Measurements from ENCODE around the gene PLXNA4.

Gene PLXNA4

DNA sequence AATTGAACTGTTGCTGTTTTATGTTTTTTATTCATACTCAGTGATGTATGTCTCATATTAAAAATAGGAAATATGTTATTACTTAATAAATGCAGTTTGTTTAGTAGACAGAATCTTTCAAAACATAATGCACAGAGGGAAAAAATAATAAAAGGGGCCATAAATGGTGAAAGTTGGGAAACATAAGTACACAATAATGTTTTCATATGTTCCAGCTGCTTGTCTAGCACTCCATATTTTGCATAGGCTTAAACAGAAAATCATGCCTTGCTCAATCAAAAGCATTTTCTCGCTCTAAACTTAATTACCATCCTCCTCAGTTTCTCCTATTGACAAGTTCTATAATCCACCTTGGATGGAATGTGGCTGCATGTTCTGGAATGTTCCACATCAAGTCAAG is 333.2 kb downstream of the PLXNA4 start:
- no peak for DNase-seq (ENCODE audit: low read depth in 2 of 2)

DNA sequence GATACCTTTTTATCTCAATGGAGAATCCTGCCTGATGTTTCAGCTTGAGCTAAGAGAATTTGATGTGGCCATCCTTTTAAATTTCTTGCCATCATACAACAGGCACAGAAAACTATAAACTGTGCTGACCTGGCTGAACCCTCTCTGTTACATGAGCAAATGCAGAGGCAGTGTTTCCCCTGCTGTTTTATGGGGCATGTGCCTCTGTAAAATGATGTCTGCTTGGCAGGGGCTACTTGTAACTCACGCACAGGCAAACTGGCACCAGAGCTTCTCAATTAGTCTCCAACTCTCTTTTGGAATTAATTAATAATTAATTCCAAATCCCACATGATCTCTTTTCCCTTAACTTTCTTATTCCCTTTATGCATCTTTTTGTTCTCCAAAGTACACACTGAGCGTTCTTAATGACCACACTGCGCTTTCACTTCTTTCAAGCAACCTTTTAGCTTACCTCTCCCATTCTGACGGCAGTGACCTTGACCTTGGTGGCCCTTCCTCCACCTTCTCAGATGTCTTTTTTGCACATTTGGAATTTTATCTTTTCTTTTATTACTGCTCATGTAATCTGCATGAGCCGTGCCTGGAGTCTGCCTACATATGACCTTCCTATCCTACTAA is 334.0 kb downstream of the PLXNA4 start:
- DNase-seq (ENCODE audit: low read depth in 2 of 2), result no peak

DNA sequence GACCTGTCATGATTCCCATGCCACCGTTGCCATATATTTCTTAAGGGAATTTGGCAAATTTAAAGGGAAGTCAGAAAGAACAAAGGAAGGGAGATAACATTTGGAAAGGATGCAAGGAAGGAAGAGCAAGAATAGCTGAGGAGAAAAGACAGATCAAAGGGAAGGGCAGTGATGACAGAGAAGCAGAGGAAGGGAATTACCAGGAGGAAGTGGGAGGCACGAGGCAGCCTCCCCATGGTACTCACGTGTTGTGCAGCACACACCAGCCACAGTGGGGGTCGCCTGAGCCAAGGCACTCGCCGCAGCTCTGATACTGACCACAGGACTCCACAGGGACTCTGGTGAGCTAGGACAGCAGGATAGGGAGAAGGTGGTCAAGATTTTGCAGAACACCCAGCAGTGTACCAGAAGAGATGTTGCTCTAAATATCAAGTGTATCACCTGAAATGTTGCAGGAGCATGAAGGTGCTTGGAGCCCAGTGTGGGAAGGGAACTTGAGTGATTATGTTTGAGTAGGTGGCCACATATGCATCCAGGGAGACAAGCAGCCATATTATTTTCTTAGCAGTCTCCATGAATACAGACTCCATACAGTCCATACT is 335.3 kb downstream of the PLXNA4 start:
- DNase-seq (ENCODE audit: low read depth in 2 of 2), result no peak

DNA sequence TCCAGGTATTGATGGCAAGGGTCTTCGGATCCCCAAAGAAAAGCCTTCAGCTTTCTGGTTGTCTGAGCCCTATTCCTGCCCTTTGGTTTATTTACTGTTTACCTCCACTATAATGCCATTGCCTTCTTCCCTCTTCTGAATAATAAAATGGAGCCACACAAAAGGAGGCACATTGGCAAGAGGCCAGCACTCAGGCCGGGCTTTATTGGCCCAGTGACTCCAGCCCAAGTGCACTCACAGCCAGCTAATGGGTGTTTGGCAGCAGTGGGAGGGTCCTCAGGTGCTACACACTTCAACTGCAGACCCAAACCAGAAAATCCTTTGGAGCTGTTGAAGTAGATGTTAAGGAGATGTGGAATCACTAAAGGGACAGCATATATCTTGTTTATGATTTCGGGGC is 336.0 kb downstream of the PLXNA4 start:
- no peak for DNase-seq (ENCODE audit: low read depth in 2 of 2)

DNA sequence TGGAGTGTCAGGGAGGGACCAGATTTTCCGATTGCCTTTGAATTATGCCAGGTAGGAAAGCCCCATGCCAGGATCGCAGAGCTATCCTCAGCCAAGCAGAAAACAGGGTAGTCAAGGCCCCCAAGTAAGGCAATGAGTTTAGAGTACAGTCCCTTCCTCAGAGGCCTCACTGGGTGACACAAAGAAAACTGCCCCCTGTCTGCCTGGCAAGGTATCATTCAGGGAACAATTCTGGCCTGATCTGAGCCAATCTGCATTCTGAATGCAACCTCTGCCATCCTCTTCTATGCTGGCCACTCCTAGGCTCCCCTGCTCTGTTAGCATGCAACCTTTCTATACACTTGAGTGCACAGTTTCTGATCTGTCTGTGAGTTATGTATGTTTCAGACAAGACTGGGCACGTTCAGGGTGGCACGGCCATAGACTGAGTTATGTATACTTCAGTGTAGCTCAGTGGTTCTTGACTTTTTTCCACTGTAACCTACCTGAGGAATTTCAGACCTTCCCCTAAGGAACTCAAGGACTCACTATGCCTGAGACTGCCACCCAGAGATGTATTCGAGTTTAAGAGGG is 336.8 kb downstream of the PLXNA4 start:
- DNase-seq (ENCODE audit: low read depth in 2 of 2), result no peak

DNA sequence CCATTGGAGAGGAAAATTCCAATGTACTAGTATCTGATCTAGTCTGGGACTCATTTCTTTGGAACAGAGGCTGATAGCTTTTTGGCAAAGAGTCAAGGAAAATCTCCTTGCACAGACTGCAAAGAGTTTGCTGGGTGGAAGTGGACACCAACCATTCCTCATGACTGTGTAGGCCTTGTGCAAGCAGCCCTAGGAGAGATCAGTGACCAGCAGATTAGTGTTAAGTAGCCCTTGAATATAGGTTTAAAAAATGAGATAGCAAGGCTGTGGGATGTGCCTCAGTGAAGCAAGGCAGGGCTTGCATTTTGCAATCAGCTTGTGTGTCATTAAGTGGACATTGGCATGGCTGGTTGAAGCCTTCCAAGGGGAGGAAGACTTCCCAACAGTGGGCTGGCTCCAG is 341.6 kb downstream of the PLXNA4 start:
- DNase-seq (ENCODE audit: low read depth in 2 of 2), result no peak

DNA sequence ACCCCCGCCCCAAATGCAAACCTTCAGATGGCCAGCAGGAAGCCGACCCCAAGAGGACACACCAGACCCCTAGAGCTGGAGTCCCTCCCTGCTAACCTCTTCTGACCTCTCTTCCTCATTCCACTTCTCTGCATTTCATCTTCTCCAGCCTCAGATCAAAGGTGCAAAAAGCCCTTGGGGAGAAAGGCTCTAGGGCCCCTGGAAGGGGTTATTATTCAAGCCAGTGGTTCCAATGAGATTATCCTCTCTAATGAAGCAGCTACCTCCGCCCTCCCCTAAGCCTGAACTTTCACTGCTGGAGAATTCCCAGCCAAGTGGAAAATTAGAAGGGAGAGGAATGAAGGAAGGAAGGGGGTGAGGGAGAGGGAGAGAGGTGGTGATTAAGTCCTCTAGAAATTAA is 343.9 kb downstream of the PLXNA4 start:
- no peak for DNase-seq (ENCODE audit: low read depth in 2 of 2)

DNA sequence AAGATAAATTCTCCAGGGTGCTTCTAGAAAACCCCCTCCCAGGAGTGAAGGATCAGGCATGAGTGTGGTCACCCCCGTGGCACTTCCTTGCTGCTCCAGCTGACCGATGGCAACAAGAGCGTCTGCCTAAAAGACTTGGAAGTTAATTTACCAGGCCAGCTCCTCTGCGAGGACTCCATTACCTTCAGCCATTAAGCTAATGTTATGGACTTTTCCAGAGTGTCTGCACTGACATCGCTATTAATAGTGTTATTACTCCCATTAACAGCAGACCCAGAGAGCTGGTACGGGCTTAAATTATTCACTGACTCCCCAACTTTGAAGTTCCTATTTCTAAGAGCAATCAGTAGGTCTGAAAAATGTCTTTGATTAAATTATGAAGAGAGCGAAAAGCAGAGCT is 345.8 kb downstream of the PLXNA4 start:
- no peak for DNase-seq (ENCODE audit: low read depth in 2 of 2)

DNA sequence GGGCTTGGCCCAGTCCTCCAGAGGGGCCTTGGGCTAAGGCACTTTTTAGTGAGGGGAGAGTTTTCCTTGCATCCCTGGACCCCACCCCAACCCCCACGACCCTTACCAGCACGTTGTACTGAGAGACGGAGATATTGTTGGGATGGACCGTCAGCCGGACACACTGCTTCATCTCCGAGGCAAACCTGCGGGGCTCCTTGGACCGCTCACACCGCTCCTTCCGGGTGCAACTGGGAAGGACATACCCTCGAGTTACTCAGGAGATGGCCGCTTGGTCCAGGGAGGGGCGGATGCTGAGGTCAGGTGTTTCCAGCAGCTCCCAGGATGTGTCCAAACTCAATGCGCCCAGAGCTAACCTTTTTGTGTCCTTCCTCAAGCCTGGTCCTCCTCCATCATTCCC is 348.0 kb downstream of the PLXNA4 start:
- DNase-seq (ENCODE audit: low read depth in 2 of 2), result no peak

DNA sequence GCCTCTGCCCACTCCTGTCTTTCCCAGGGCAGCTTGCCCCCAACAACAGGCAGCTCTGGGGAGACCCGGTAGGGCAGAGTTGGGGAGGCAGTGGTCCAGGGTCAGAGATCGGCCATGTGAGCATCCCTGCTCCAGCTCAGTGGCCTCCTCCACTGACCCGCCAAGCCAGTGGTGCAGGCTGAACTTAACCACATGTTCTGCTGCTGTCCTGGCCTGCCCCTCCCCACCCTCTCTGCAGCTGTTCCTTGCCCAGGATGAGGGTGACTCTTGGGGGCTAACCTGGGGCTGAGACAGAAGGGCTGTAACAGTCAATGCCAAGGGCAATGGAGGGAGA is 349.3 kb downstream of the PLXNA4 start:
- no peak for DNase-seq (ENCODE audit: low read depth in 2 of 2)

DNA sequence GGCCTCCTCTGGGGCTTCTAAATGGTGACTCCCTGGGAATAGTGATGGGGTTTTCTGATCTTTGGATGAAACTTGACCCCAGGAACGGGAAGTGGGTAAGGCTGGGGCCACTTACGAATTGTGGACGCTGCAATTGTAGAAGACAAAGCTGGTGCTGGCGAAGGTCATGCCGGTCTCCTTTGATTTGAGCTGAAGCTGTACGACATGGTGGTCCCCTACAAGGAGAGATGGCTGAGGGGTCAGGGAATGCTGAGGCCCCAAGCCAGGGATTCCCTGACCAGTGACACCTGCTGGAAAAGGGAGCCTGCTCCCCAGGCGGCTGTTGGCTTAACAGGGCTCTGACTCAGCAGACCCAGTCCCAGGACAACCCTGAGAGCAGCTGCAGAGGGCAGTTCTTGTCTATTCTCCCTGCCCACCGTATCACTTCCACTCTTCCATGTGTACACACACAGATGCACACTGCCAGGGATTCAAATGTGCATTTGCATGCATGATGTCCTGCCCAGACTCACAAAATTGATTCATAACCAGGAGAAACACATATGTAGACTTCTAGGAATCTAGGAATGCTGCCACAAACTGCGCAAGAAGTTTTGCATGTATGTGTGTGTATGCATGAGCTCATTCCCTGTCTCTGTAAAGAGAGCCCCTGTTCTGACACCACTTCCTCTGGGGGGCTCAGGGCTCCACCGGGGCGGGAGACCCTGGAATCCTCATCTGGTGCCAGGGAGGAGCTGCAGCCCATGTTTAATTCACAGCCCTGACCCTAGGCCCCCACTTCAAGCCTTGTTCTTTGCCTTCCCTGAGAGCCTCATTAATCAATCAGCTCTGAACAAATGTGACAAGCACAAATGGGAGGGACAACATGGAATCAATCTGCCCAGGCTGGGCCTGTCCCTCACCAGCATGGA is 350.0 kb downstream of the PLXNA4 start:
- DNase-seq (ENCODE audit: low read depth in 2 of 2), result no peak

DNA sequence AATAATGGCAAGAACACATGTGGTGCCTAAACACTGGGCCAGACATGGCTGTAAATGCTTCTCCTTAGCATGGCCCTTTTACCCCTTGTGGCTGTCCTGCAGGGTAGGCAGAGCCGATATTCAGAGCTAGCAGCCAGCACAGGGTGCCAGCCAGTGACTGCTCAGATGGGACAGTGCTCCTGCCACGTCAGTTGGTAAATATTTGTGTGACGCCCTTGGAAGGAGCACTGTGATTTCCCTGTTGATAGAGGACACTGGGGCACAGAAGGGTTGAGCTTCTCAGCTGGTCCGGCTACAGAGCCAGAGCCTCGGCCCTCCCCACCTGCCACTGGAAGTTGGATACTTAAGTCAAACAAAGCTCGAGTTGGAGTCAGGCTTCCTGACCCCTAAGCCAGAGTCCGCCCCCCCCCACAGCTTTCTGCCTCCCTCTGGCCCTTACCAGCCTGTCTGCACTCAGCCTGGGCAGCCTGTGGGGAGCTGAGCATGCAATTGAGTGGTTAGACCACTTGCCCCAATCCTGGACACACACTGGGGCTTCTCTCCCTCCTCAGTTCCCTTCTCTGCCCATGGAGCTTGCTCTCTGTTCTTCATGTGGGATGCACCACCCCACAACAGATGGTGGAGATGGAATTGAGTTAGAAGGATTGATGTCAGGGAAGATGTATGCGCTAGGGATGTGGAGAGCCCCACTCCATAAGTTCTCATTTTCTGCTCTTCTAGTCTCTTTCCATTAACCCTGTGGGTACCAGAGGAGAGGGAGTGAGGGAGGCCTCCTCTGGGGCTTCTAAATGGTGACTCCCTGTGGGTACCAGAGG is 350.8 kb downstream of the PLXNA4 start:
- no peak for DNase-seq (ENCODE audit: low read depth in 2 of 2)

DNA sequence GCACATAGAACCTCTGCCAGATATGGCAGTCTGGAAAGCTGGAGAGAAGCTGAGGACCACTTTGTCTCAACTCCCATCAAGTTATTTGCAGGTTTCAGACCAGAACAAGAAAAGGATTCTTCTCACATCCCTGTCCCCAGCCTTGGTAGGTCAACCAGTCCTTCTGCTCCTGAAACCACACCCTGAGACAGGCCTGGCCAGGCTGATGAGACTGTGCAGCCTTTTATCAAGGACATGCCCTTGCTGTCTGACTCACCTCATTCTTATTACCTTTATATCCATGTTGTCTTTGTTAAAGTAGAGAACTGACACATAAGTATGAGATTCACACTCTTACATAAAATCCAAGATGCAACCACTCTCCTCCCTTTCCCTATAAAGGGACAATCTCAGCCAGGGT is 354.9 kb downstream of the PLXNA4 start:
- no peak for DNase-seq (ENCODE audit: low read depth in 2 of 2)

DNA sequence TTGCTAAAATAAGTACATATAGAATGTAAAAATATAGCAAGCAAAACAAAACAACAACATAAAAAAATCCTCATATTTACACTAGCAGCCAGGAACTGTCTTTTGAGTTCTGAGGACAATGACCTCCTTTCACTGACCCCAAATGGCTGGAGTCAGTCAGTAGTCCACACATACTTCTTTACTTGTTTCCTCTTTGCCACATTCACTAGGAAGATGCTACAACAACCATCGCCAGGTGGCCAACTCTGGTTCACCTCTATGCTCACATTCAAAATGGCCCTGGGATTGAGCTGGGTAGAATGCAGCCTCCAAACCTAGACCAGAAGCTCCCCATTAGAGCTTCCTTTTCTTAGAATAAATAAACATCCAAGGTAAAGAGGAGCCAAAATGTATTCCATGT is 356.2 kb downstream of the PLXNA4 start:
- DNase-seq (ENCODE audit: low read depth in 2 of 2), result no peak

DNA sequence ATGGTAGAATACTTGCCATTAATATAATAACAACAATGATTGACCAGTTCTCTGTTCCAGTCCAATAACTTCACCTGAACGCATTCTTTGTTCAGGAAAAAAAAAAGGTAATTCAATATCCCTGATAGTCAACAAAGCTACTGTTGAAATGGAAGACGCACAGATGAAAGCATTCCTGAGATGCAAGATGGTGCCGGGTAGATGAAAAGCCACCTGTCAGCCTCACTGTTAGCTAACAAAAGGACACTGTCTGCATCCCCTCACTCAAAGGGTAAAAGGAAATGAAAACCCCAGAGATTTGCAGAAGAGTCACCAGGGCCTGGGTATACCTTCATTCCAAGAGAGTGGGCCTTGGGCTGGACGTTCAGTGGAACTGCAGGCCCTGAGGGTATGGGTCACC is 357.4 kb downstream of the PLXNA4 start:
- no peak for DNase-seq (ENCODE audit: low read depth in 2 of 2)

DNA sequence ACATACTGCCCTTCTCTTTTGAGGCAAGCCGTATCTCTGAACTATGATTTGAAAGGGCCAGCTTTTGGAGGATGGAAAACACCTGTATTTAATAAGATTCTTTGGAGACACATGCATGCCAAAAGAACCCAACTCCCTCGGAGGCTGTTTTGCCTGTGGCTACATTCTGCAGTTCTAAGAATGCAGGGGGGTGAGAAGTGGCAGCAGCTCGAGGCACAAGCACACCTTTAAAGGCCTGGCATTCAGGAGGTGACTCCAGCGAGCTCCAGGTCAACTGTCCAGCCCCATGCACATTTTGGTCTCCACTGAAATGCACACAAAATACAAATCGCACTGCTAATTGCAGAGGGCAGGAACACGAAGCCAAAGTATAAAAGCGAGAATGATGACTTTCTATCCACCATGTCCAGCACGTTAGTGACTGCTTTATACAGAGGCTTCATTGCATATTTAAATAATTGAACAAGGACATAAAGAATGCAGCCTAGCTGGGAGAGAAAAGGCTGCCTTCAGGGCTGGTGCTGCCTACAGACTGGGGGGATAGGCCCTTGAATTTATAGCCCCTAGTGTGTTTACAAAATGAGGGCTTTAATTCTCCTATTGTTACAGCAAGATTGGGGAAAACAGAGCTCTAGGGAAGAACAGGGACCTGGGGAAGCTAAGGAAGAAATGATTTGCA is 359.3 kb downstream of the PLXNA4 start:
- no peak for DNase-seq (ENCODE audit: low read depth in 2 of 2)

DNA sequence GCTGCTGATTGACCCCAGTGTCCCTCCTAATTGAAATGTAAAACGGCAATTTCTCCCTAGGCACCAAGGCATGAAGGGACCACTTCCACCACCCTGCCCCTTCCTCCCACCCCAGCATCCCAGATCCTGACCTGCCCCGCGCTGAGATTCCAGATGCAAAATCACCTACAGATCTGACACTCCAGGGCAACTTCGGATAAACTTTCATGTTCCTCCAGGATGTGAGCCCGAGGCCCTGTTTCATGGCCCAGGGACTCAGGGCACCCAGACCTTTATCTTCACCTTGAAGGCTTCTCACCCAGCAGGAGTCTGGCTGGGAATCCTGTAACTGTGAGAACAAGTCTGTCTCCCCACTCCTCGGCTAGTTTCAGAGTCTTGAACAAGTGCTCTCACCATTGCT is 361.8 kb downstream of the PLXNA4 start:
- DNase-seq (ENCODE audit: low read depth in 2 of 2), result no peak

DNA sequence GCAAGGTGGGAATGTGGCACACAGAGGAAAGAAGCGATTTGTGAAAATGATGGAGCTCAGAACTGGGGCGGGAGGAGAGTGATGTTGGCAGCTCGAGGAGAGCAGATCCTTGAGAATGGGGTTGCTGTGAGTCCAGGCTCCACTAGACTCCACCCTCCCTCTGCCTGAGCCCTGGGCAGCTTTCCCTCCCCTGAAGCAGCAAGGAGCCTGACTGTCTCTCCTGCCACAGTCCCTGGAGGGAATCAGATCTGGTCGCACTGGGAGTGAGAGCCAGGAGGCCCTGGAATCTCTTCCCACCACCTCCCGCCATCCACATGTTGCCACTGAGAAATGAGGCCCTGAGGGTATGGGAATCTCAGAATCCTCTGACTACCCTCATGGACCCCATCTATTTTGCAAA is 362.7 kb downstream of the PLXNA4 start:
- DNase-seq (ENCODE audit: low read depth in 2 of 2), result no peak

DNA sequence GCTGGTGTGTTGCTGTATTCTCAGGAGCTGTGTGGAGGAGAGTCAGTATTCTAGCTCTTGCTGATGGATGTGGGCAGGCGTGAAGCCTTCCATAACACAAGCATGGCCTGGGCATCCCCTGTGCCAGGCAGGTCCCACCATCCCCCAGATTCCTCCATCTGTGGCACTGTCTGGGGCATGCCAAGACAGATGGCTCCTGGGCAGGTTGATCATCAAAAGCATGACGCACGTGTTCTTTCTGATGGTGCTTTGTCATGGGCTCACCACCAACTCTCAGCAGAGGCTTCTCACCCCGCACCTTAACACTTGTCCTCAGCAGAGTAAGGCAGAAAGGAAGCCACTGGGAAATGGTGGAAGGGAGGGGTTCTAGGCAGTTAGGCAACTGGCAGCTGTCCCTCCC is 364.3 kb downstream of the PLXNA4 start:
- DNase-seq (ENCODE audit: low read depth in 2 of 2), result no peak

DNA sequence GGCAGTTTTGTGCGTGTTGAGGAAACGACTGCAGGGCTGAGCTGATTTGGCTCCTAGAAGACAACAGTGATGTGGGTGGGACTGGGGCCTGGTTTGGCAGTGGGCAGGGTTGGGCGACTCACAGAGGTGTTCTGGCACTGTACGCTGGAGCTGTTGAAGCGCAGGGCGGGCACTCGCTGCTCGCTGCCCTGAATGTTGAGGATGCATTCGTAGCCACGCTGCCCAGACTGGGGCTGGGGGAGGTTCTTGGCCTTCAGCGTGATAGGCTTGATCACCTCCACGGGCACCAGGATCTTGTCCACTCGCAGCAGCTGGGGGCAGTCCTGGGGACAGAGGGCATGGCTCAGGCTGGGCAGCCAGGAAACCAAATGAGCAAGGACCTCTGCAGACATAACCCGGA is 365.4 kb downstream of the PLXNA4 start:
- no peak for DNase-seq (ENCODE audit: low read depth in 2 of 2)

DNA sequence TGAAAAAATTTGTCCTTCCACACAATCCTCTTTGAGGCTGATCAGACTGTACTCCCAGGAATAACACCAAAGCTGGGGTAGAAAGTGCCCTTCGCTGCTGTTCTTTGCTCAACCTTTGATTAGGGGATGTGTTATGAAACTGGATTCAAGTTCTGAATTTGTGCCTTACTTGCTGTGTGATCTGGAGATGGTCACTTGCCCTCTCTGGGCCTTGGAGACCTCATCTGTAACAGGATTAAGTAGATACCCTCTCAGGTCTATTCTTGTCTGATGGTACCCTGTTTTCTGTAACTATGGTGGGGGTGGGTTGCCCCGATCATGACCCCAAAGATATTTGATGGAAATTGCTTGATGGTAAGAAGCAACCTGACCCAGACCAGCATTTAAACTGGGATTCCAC is 368.5 kb downstream of the PLXNA4 start:
- DNase-seq (ENCODE audit: low read depth in 2 of 2), result no peak

All from stimulated activated CD4-positive, alpha-beta T cell treated with anti-CD3 and anti-CD28 coated beads, Interleukin-12 subunit alpha, Interleukin-12 subunit beta, amount 100 ng/mL, for 24 hours (primary cell).